GM19193 (cell line): ENCODE data around the gene QSOX2.

Experiments
- POLR2A ChIP-seq: IDR thresholded peaks from 4 replicates; pipeline ENCODE4 v1.6.1; 2011; ENCODE audit not compliant: insufficient read depth, insufficient read length; ENCODE audit errors: extremely low read depth

The QSOX2 gene

DNA sequence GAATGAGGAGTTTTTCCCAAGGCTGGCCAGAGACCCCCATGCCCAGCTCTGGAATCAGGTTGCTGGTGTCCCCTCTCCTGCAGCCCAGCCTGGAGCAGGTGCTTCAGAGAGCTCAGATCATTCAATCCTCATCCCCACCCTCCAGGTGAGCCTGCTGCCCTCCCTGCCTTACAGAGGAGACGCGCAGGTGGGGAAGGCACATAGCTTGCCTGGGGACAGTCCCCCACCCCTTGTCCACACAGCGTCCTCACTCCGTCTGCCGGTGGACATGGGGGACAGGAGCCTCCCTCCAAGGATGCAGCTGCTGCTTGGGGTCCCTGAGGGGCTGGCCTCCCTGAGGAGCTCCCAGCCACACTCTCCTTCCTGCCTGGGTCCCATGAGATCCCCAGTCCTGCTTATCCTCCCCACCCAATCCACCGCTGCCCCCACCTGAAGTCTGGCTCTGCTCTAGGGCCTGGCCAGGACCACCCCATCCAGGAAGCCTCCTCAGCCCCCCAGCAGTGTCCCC is 17.1 kb upstream of the QSOX2 start:
- TF ChIP-seq POLR2A = no peak

- no peak for TF ChIP-seq POLR2A
Measured at GRCh38 chr9:136261686-136262430, 16.2 kb upstream of the QSOX2 start.

- TF ChIP-seq POLR2A = no peak
Measured at GRCh38 chr9:136260936-136261472, 15.4 kb upstream of the QSOX2 start.

GRCh38 chr9:136260521-136260920 is 14.9 kb upstream of the QSOX2 start:
- TF ChIP-seq POLR2A = no peak

DNA sequence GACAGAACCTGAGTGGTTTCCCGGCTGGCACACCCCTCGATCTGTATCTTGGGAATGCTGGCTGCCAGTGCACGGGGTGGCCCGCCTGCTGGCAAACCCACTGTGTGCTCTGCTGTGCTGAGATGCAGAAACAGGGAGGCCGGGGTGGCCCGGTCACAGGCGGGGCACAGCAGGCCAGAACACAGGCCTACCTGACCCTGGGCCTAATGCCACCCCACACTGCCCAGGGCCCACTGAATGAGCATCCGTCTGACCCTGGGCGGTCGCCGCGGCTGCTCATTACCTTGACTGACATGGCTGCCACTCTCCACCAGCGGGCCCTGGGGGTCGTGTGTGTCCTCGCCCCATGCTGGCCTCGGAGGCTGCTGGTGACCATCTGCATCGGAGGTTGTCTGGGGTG is 14.2 kb upstream of the QSOX2 start:
- no peak for TF ChIP-seq POLR2A

DNA sequence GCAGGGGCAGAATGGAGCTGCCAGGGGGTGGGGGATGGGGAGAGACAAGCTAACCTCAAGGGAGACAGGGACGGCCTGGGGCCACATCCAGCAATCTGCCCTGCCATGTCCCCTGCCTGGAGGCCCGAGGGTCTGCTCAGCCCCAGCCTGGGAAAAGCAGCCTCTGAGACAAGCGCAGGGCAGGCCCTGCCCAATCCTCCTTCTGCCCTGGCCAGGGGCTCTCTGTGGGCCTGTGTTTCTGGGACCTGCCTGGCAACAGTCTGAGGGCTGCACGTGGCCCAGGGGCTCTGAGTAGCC is 13.9 kb upstream of the QSOX2 start:
- TF ChIP-seq POLR2A = no peak

GRCh38 chr9:136258786-136259516 is 13.3 kb upstream of the QSOX2 start:
- TF ChIP-seq POLR2A = no peak

DNA sequence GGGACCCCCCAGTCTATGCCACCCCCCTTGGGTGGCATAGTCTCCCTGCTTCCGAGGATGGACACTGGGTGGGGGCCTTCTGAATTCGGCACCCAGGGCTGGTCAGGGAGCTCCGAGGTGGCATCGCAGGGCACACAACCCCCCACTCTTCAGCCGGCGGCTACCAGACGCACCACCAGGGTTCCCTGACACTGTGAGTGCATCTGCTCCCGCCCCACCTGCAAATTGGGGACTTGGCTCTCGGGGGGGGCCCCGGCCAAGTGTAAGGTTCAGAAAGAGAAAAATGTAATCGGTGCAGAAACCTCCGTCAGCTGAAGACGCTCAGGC is 12.7 kb upstream of the QSOX2 start:
- no peak for TF ChIP-seq POLR2A

GRCh38 chr9:136257381-136258298 is 12.0 kb upstream of the QSOX2 start:
- TF ChIP-seq POLR2A = no peak

DNA sequence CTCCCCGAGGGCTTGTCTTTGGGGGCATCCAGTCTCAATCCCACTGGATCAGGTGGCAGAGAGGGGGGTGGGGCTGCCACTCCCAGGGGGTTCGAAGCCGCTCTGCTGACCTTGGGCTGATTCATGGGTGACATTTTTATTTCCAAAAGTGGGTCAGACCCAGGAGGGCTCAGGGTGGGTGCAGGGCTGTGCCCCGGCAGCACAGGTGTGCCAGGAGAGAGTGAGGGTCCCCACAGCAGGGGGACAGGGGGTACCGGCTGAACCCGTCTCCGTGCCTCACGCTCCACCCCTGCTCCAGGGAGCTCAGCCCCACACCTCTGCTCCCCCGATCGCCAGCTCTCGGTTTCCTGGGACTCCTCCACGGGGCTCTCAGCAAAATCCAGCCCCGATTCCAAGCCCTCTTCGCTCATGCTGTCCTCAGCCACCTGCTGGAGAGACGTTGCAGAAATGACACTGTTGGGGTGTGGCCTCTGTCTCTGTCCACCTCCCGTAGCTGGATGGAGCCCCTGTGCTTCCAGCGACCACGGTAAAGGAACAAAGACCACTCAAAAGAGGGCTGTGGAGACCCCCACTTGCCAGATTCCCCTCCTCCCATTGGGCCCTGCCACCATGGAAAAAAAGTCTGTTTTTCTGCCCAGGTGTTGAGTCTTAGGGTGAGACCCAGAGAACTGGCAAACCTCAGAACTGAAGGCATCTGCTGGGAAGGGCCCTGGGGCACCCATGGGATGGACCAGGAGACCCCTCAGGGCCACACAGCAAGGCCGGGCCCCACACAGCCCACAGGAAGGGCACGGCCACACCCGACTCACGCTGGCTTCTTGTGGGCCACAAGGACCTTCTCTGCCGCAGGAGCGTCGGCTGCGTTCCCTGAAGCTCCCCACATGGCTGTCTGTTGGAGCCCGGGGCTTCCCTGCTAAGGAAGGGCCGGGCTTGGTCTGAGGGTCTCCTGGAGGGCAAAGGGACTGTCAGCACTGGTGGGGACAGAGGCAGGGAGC is 10.6 kb upstream of the QSOX2 start:
- TF ChIP-seq POLR2A = no peak

GRCh38 chr9:136255166-136255538 is 9.5 kb upstream of the QSOX2 start:
- no peak for TF ChIP-seq POLR2A

DNA sequence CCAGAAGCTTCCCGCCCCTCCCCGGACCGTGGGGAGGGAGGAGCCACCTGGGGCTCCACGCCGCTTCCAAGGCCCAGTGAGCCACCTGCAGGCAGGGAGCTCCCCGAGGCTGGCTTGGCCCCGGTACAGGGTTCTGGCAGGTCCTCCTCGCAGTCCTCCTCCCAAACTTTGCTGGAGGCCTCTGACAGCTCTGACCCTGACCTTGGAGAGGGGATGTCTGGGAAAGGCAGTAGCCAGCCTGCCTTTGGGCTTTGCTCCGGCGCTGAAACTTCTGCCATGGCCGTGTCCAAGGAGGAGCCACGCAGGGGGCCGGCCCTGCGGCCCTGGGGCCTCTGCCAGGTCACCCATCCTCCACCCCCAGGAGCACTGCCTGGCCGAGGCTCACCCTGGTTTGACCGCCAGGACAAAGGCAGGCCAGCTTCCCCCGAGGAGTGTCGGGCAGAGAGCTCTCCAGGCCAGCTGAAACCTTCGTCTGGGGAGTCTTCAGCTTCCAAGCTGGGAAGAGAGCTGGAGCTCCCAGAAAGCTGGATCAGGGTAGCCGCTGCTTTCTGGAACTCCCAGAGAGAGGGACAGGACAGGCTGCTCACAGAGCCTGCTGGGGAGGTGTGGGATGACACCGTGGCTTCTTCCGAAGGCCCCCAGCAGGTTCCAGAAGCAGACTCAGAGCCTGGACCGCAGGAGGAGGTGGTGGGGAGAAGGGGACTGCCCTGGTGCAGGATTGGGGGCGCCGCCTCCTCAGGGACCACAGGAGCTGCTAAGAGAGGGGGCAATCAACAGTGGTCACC is 9.0 kb upstream of the QSOX2 start:
- no peak for TF ChIP-seq POLR2A
